ENCODE data around the gene UNC45B.
"Not testable (repeated sequence)": the region's sequence is repeated elsewhere in the genome, so short reads cannot be mapped to it uniquely, and the experiment has no call there.

UNC45B gene

GRCh38 chr17:35227546-35227945, 79.9 kb downstream of the UNC45B start:
- no peak for DNase-seq

- no peak for DNase-seq
Measured at GRCh38 chr17:35229638-35230037, 82.0 kb downstream of the UNC45B start.

- DNase-seq = not testable (repeated sequence)
Measured at GRCh38 chr17:35234315-35234714, 86.7 kb downstream of the UNC45B start.

GRCh38 chr17:35235289-35235688, 87.7 kb downstream of the UNC45B start:
- DNase-seq = no peak

- no peak for DNase-seq
Measured at GRCh38 chr17:35235917-35236316, 88.3 kb downstream of the UNC45B start.

- no peak for DNase-seq
Measured at GRCh38 chr17:35236821-35237220, 89.2 kb downstream of the UNC45B start.

GRCh38 chr17:35238821-35239220, 91.2 kb downstream of the UNC45B start:
- no peak for DNase-seq

All from NCI-H446 treated with DMSO at 0.1 percent for 48 hours (cell line).